Vagina (tissue), 2 donors: ENCODE results near the gene ABHD12. TPM values are rescaled to one million over a fixed set of nuclear protein-coding genes. Genes with fewer than 3 reads are reported as not detected.
"Not testable (repeated sequence)": the region's sequence is repeated elsewhere in the genome, so short reads cannot be mapped to it uniquely, and the experiment has no call there.

Experiments used
- DNase-seq, 2 donors: peaks; one replicate each; pipeline ENCODE4 v3.0.0-alpha.2; 2017; ENCODE audit errors: extremely low spot score in 2 of 2
- H3K27ac ChIP-seq: fragments of 200-600 bp; sonication (generic); one replicate; pipeline ENCODE4 v1.5.1; 2019
- H3K27me3 ChIP-seq: fragments of 200-600 bp; sonication (generic); one replicate; pipeline ENCODE4 v1.5.1; 2019
- H3K36me3 ChIP-seq, 2 donors: fragments of 200-600 bp; sonication (generic); one replicate each; pipeline ENCODE4 v1.5.1; 2017 to 2019
- H3K4me1 ChIP-seq: fragments of 200-600 bp; sonication (generic); one replicate; pipeline ENCODE4 v1.5.1; 2019
- H3K4me3 ChIP-seq, 2 donors: fragments of 200-600 bp; sonication (generic); 1 replicate in 1 of 2; 2 replicates in 1 of 2; pipeline ENCODE4 v1.5.1; 2016 to 2019
- H3K9me3 ChIP-seq: fragments of 200-600 bp; sonication (generic); one replicate; pipeline ENCODE4 v1.5.1; 2019
- CTCF ChIP-seq, 3 experiments: fragments of 450-650 bp in 2 of 3; fragments of 200-600 bp in 1 of 3; sonication (generic) in 1 of 3; IDR thresholded peaks; one replicate each; pipeline ENCODE4 v1.5.1; 2017 to 2019; ENCODE audit warnings: antibody characterized with exemption in 3 of 3, mild to moderate bottlenecking in 2 of 3, moderate library complexity in 2 of 3
- POLR2A ChIP-seq, 2 donors: fragments of 450-650 bp; IDR thresholded peaks; one replicate each; pipeline ENCODE4 v1.6.1; 2017; ENCODE audit warnings: antibody characterized with exemption in 2 of 2, mild to moderate bottlenecking in 2 of 2, moderate library complexity in 2 of 2
- POLR2AphosphoS5 ChIP-seq, 2 donors: sonication (generic); formaldehyde crosslinking; IDR thresholded peaks; one replicate each; pipeline ENCODE4 v1.9.0; 2017; ENCODE audit warnings: antibody characterized with exemption in 2 of 2, mild to moderate bottlenecking in 2 of 2, low read depth in 1 of 2; ENCODE audit not compliant: insufficient read depth in 1 of 2
- intact Hi-C: fragments of 100-400 bp; cut with DNase I; formaldehyde crosslinking; loops from one replicate; pipeline ENCODE4 v1.15.1; 2023
- total RNA-seq: library from RNA; depleted of rRNA; stranded (reverse); fragments of >200 nt; gene quantifications from one replicate; pipeline ENCODE4 v1.2.3, GENCODE V29; 2016

The ABHD12 gene
- total RNA-seq, 1 donor from 2014 or later, result 36.6 TPM

- Histone ChIP-seq H3K4me1 (peaks cover 12% of the 10 kb centered on the region), H3K9me3 (peaks cover 4% of the 10 kb centered on the region), H3K4me3 (peak within 1 kb of the TSS; percentile 50 to 69), H3K27me3 (no peaks in the 10 kb centered on the region), H3K27ac (peak within 1 kb of the TSS; percentile 21), H3K36me3 (no peaks in the 10 kb centered on the region)
- intact Hi-C loops, result no loop called here
- DNase-seq, result no peak
- no peak for TF ChIP-seq POLR2A (IDR thresholded peaks at IDR 0.05)
- peak; percentile 65 to 85 for TF ChIP-seq POLR2AphosphoS5 (IDR thresholded peaks at IDR 0.05; ENCODE audit: insufficient read depth in 1 of 2, low read depth in 1 of 2)
These were observed 16.9 kb upstream of the ABHD12 start, which contains the start of gene GINS1 for GRCh38 chr20:25407311-25408169. GINS1 (plus strand) TSS chr20:25407673; CDS start chr20:25407821, 148 bp downstream.

- no peak for DNase-seq
These were observed 11.9 kb upstream of the ABHD12 start for GRCh38 chr20:25402583-25402982.

GRCh38 chr20:25400291-25400732, 9.7 kb upstream of the ABHD12 start:
- not testable (repeated sequence) for DNase-seq, H3K36me3 ChIP-seq, H3K27ac ChIP-seq

More at GRCh38 chr20:25402583-25402982, 11.9 kb upstream of the ABHD12 start:
- TF ChIP-seq CTCF (IDR thresholded peaks at IDR 0.05) (no peak), POLR2AphosphoS5 (IDR thresholded peaks at IDR 0.05; ENCODE audit: insufficient read depth in 1 of 2, low read depth in 1 of 2) (no peak), POLR2A (IDR thresholded peaks at IDR 0.05) (no peak)
- Histone ChIP-seq H3K4me1 (no peaks in the 10 kb centered on the region), H3K27ac (no peak overlapping the region), H3K9me3 (peaks cover 7% of the 10 kb centered on the region), H3K4me3 (no peak overlapping the region), H3K36me3 (no peaks in the 10 kb centered on the region), H3K27me3 (no peaks in the 10 kb centered on the region)
- intact Hi-C loops, result no loop called here

GRCh38 chr20:25399037-25399430, 8.4 kb upstream of the ABHD12 start:
- Histone ChIP-seq H3K9me3 (peaks cover 7% of the 10 kb centered on the region), H3K4me3 (no peak overlapping the region), H3K27me3 (no peaks in the 10 kb centered on the region), H3K36me3 (no peaks in the 10 kb centered on the region), H3K4me1 (no peaks in the 10 kb centered on the region), H3K27ac (no peak overlapping the region)
- DNase-seq, result no peak
- intact Hi-C loops, result loop anchor here (10.0 kb wide), 1 partner anchor 404 kb away; the partner anchor contains the start of gene APMAP
- TF ChIP-seq CTCF (IDR thresholded peaks at IDR 0.05) (peak in 1 of 3 experiments; percentile 47), POLR2A (IDR thresholded peaks at IDR 0.05) (no peak)

More at GRCh38 chr20:25400291-25400732, 9.7 kb upstream of the ABHD12 start:
- H3K4me1 ChIP-seq, H3K9me3 ChIP-seq, H3K4me3 ChIP-seq, H3K27me3 ChIP-seq, intact Hi-C loops: not testable (repeated sequence)

- Histone ChIP-seq H3K27ac (no peak overlapping the region), H3K4me1 (no peaks in the 10 kb centered on the region), H3K27me3 (no peaks in the 10 kb centered on the region), H3K36me3 (no peaks in the 10 kb centered on the region), H3K9me3 (peaks cover 7% of the 10 kb centered on the region), H3K4me3 (no peak overlapping the region)
- no peak for DNase-seq
- intact Hi-C loops, result loop anchor here (10.0 kb wide), 1 partner anchor 404 kb away; the partner anchor contains the start of gene APMAP
- TF ChIP-seq POLR2A (IDR thresholded peaks at IDR 0.05) (no peak), CTCF (IDR thresholded peaks at IDR 0.05) (no peak), POLR2AphosphoS5 (IDR thresholded peaks at IDR 0.05; ENCODE audit: insufficient read depth in 1 of 2, low read depth in 1 of 2) (no peak)
These were observed 7.9 kb upstream of the ABHD12 start for GRCh38 chr20:25398376-25399036.
